DOHH2 (cell line): Measurements from ENCODE around the gene ABTB2.

Source experiments
- H3F3A ChIP-seq: fragments of 200-600 bp; sonication (generic), shearing (Covaris generic); 2 replicates; pipeline ENCODE4 v1.6.0; 2016; ENCODE audit warnings: antibody characterized with exemption, mild to moderate bottlenecking; ENCODE audit not compliant: control insufficient read depth, insufficient read depth
- H3K27ac ChIP-seq: fragments of 200-600 bp; sonication (generic); 2 replicates; pipeline ENCODE4 v1.5.1; 2014; ENCODE audit warnings: low read depth, mild to moderate bottlenecking, low read length, moderate library complexity
- H3K27me3 ChIP-seq: fragments of 200-600 bp; sonication (generic); 2 replicates; pipeline ENCODE4 v1.6.1; 2014; ENCODE audit warnings: mild to moderate bottlenecking, low read length, mixed read lengths; ENCODE audit not compliant: control insufficient read depth
- H3K36me3 ChIP-seq: fragments of 200-600 bp; sonication (generic); 2 replicates; pipeline ENCODE4 v1.6.1; 2014; ENCODE audit warnings: mild to moderate bottlenecking, low read length, moderate library complexity, mixed read lengths; ENCODE audit not compliant: control insufficient read depth
- H3K4me1 ChIP-seq: fragments of 200-600 bp; sonication (generic); 2 replicates; pipeline ENCODE4 v1.6.1; 2014; ENCODE audit warnings: mild to moderate bottlenecking, low read length, mixed read lengths; ENCODE audit not compliant: control insufficient read depth
- H3K4me2 ChIP-seq: fragments of 200-600 bp; sonication (generic); 2 replicates; pipeline ENCODE4 v1.6.0; 2014; ENCODE audit warnings: mild to moderate bottlenecking, low read length, moderate library complexity
- H3K4me3 ChIP-seq: fragments of 200-600 bp; sonication (generic); 2 replicates; pipeline ENCODE4 v1.5.1; 2014; ENCODE audit warnings: mild to moderate bottlenecking, low read length, mixed read lengths
- H3K79me2 ChIP-seq: fragments of 200-600 bp; sonication (generic); 2 replicates; pipeline ENCODE4 v1.6.1; 2014; ENCODE audit warnings: mild to moderate bottlenecking, low read length, mixed read lengths; ENCODE audit not compliant: control insufficient read depth
- H3K9me2 ChIP-seq: fragments of 200-600 bp; sonication (generic); replicated peaks from 2 replicates; pipeline ENCODE4 v1.6.1; 2014; ENCODE audit warnings: mild to moderate bottlenecking, low read length, mixed read lengths; ENCODE audit not compliant: control insufficient read depth
- H3K9me3 ChIP-seq: fragments of 200-600 bp; sonication (generic); 2 replicates; pipeline ENCODE4 v1.6.1; 2014; ENCODE audit warnings: antibody characterized with exemption, low read length, mixed read lengths; ENCODE audit not compliant: control insufficient read depth, insufficient read depth
- H4K20me1 ChIP-seq: fragments of 200-600 bp; sonication (generic); 2 replicates; pipeline ENCODE4 v1.6.0; 2014; ENCODE audit warnings: low read depth, mild to moderate bottlenecking, antibody characterized with exemption, low read length, moderate library complexity; ENCODE audit not compliant: control insufficient read depth, insufficient read depth
- EZH2phosphoT487 ChIP-seq: fragments of 200-600 bp; sonication (generic); IDR thresholded peaks from 2 replicates; pipeline ENCODE4 v1.6.1; 2017; ENCODE audit warnings: borderline replicate concordance, mild to moderate bottlenecking, antibody characterized with exemption, low read length, moderate library complexity, mixed read lengths
- TF ChIP-seq, protein P1 (sequence below): fragments of 200-600 bp; sonication (generic); IDR thresholded peaks from one replicate; pipeline ENCODE4 v1.5.1; 2014; ENCODE audit warnings: antibody characterized with exemption, mild to moderate bottlenecking, low read depth, low read length; ENCODE audit not compliant: poor library complexity, severe bottlenecking

The ABTB2 gene

DNA sequence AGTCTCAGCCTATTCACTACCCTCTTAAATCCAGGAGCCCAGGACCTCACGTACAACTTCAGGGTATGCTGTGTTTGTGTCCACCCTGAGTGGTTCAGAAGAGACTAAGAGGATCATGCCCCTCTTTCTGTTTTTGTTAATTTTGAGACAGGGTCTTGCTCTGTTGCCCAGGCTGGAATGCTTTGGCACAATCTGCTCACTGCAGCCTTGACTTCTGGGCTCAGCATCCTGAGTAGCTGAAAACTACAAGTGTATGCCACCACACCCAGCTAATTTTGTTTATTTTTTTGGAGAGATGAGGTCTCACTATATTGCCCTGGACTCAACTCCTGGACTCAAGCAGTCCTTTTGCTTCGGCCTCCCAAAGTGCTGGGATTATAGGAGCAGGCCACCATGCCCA, 133.9 kb downstream of the ABTB2 start:
- TF ChIP-seq, protein P1, sequence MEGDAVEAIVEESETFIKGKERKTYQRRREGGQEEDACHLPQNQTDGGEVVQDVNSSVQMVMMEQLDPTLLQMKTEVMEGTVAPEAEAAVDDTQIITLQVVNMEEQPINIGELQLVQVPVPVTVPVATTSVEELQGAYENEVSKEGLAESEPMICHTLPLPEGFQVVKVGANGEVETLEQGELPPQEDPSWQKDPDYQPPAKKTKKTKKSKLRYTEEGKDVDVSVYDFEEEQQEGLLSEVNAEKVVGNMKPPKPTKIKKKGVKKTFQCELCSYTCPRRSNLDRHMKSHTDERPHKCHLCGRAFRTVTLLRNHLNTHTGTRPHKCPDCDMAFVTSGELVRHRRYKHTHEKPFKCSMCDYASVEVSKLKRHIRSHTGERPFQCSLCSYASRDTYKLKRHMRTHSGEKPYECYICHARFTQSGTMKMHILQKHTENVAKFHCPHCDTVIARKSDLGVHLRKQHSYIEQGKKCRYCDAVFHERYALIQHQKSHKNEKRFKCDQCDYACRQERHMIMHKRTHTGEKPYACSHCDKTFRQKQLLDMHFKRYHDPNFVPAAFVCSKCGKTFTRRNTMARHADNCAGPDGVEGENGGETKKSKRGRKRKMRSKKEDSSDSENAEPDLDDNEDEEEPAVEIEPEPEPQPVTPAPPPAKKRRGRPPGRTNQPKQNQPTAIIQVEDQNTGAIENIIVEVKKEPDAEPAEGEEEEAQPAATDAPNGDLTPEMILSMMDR = no peak
- no peak for TF ChIP-seq EZH2phosphoT487
- no peak overlapping the region for H3K4me2 ChIP-seq
- no peaks in the 10 kb centered on the region for H3K4me1 ChIP-seq

DNA sequence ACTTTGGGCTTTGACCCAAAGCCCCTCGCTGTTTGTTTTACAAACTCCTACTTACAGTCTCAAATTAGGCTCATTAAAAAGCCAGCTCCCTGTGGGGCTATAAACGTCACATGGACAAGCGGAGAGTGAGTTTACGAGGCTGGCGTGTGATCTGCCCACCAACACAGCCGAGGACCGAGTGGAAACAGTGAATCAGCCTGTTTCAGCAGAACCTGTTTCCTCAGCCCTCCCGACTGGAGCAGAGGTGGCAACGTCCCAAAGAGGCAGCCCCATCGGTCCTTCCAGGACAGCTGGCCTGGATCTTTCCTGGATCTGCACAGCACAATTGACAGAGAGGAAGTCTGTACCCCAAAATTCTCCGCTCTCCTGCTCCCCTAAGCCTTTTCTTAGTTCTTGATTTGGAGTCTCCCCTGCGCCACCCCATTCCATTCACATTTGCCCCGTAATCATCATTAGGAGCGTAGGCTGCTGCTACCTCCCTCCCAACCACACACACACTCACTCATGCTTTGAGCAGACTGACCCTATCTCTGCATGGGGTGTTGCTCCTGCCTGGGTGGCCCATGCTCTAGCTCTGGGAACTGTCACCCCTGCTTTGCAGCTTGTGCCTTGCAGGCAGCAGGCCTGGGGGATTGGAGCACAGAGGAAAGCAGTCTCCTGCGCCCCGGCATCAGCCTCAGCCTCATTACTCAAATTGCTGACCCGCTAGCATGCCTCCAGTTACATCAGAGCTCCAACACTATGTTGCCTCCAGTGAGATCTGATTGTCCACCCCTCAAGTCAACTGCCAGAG, 134.6 kb downstream of the ABTB2 start:
- Histone ChIP-seq H4K20me1 (no peaks in the 10 kb centered on the region), H3K4me2 (no peak overlapping the region), H3K4me3 (no peak overlapping the region), H3K4me1 (no peaks in the 10 kb centered on the region), H3K27me3 (0 out of 2 replicates have a peak, but pooled peaks cover 3% of the 10 kb centered on the region), H3K9me3 (no peaks in the 10 kb centered on the region), H3K27ac (no peak overlapping the region), H3K9me2 (no peaks in the 10 kb centered on the region), H3K79me2 (no peaks in the 10 kb centered on the region), H3F3A (no peaks in the 10 kb centered on the region), H3K36me3 (no peaks in the 10 kb centered on the region)
- TF ChIP-seq, protein P1 = no peak
- TF ChIP-seq EZH2phosphoT487 = no peak

More for the DNA sequence above, 133.9 kb downstream of the ABTB2 start:
- H3K27ac ChIP-seq = no peak overlapping the region
- H3K9me2 ChIP-seq = no peaks in the 10 kb centered on the region
- H3K27me3 ChIP-seq = 0 out of 2 replicates have a peak, but pooled peaks cover 3% of the 10 kb centered on the region
- no peaks in the 10 kb centered on the region for H3K9me3 ChIP-seq
- H3K36me3 ChIP-seq = no peaks in the 10 kb centered on the region
- no peaks in the 10 kb centered on the region for H4K20me1 ChIP-seq
- no peaks in the 10 kb centered on the region for H3F3A ChIP-seq
- H3K79me2 ChIP-seq = no peaks in the 10 kb centered on the region
- H3K4me3 ChIP-seq = no peak overlapping the region

DNA sequence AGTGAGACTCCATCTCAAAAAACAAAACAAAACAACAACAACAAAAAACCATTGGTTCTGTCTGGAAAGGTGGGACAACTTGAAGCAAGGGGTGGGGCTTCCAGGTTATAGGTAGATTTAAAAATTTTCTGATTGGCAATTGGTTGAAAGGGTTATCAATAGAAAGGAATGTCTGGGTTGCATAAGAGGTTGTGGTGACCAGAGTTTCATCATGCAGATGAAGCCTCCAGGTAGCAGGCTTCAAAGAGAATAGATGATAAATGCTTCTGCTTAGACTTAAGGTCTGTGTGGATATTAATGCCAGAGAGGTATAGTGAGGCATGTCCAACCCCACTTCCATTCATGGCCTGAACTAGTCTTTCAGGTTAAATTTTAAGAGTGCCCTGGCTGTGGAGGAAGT, 135.8 kb downstream of the ABTB2 start:
- H3K4me3 ChIP-seq = no peak overlapping the region
- no peaks in the 10 kb centered on the region for H3K9me2 ChIP-seq
- no peaks in the 10 kb centered on the region for H3K79me2 ChIP-seq
- H3F3A ChIP-seq = no peaks in the 10 kb centered on the region
- TF ChIP-seq, protein P1 = no peak
- no peak for TF ChIP-seq EZH2phosphoT487
- no peak overlapping the region for H3K27ac ChIP-seq
- no peaks in the 10 kb centered on the region for H4K20me1 ChIP-seq
- H3K9me3 ChIP-seq = no peaks in the 10 kb centered on the region
- H3K36me3 ChIP-seq = no peaks in the 10 kb centered on the region
- no peaks in the 10 kb centered on the region for H3K4me1 ChIP-seq
- H3K27me3 ChIP-seq = peaks cover 9% of the 10 kb centered on the region
- H3K4me2 ChIP-seq = no peak overlapping the region
